Activated CD4-positive, alpha-beta T cell treated with anti-CD3 and anti-CD28 coated beads, Interleukin-2, amount 10 ng/mL, durations not matched to agents 24 days and 14 days (primary cell): Measurements from ENCODE around the gene EEF1B2. TPM values are rescaled to one million over a fixed set of nuclear protein-coding genes. Genes with fewer than 3 reads are reported as not detected.
"Not testable (repeated sequence)": the region's sequence is repeated elsewhere in the genome, so short reads cannot be mapped to it uniquely, and the experiment has no call there.

Experiments
- DNase-seq: peaks from one replicate; pipeline ENCODE4 v3.0.0; 2022
- H3K27ac Mint-ChIP-seq: one replicate; pipeline ENCODE4 v1.8.0; 2022; ENCODE audit warnings: mild to moderate bottlenecking, mixed read lengths
- H3K27me3 Mint-ChIP-seq: one replicate; pipeline ENCODE4 v1.8.0; 2022; ENCODE audit warnings: mixed read lengths
- H3K36me3 Mint-ChIP-seq: one replicate; pipeline ENCODE4 v1.8.0; 2022; ENCODE audit warnings: low read depth, mild to moderate bottlenecking, mixed read lengths
- H3K4me1 Mint-ChIP-seq: one replicate; pipeline ENCODE4 v1.8.0; 2021; ENCODE audit warnings: mixed read lengths
- H3K4me3 Mint-ChIP-seq: one replicate; pipeline ENCODE4 v1.8.0; 2022; ENCODE audit warnings: mild to moderate bottlenecking, moderate library complexity, mixed read lengths
- H3K9me3 Mint-ChIP-seq: one replicate; pipeline ENCODE4 v1.8.0; 2021; ENCODE audit warnings: mixed read lengths
- intact Hi-C: fragments of 100-400 bp; cut with micrococcal nuclease; formaldehyde crosslinking; loops from one replicate; pipeline ENCODE4 v1.15.1; 2023
- total RNA-seq: library from RNA; stranded (reverse); gene quantifications from 2 replicates; pipeline ENCODE4 v1.2.3, GENCODE V29; 2022

EEF1B2 gene
- total RNA-seq, result 761 and 768 TPM in 2 replicates

DNA sequence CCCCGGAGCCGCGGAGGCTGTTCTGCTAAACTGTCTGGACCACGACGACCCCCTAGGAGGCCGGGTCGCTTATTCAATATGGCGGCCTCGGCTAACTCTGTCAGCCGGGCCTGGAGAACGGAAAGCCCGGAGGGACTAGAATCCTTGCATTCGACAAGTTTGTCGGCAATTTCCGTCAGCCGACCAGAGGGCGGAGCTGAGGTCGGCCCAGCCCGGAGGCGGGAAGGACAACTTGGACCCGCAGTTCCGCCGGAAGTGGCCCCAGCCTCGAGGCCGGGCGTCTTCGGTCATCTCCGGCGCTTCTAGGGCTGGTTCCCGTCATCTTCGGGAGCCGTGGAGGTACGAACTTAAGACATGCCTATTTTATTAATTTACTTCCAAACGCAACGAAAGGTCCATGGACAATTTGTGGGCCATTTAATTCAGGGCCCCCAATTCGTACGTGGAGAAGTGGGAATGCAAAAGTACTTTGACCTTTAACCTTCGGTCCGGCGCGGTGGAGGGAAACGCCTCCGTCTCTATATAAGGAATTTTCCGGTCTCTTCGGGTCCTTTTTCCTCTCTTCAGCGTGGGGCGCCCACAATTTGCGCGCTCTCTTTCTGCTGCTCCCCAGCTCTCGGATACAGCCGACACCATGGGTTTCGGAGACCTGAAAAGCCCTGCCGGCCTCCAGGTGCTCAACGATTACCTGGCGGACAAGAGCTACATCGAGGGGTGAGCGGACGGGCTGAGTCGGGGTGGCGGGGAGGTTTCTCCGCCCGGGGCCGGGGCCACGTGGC lies at the start of gene EEF1B2, which contains the start of gene NDUFS1:
TSS of gene EEF1B2 (plus strand) at position 550 of the 779 bp plus-strand sequence. CDS start at position 635, 85 bp downstream.
TSS of gene NDUFS1 (minus strand) at position 99 of the 779 bp plus-strand sequence. CDS start 5,766 bp downstream, outside the sequence.
- peaks cover 38% of the 10 kb centered on the region for H3K4me1 Mint-ChIP-seq
- H3K9me3 Mint-ChIP-seq, result no peaks in the 10 kb centered on the region
- no peaks in the 10 kb centered on the region for H3K27me3 Mint-ChIP-seq
- H3K27ac Mint-ChIP-seq, result peak within 1 kb of the TSS; percentile 99
- peak; percentile 99 for DNase-seq
- H3K36me3 Mint-ChIP-seq, result peaks cover 58% of the 10 kb centered on the region
- peak within 1 kb of the TSS; percentile 97 for H3K4me3 Mint-ChIP-seq
- intact Hi-C loops, result loop anchor here (1.0 to 5.0 kb wide), 5 partner anchors 73 to 605 kb away; partner anchors contain the start of genes ADAM23, FASTKD2, INO80D and MDH1B

DNA sequence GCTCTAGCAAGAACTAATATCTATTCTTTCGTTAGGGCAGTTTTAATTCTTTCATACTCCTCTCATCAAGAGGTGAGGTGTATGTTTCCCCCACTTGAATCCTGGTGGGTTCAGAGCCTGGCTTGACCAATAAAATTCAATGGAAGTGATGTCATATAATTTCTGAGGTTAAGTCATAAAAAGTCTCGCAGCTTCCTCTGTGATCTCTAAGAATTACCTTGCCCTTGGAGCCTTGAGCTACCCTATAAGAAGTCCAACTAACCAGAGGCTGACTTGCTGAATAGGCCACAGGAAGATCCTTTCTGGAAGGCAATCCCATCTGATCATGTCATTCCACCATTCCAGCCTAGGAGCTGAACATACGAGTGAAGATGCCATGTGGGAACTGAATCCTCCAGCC lies 47.6 kb upstream of the EEF1B2 start:
- peaks cover 19% of the 10 kb centered on the region for H3K36me3 Mint-ChIP-seq
- H3K4me1 Mint-ChIP-seq, result no peaks in the 10 kb centered on the region
- intact Hi-C loops, result no loop called here
- H3K27me3 Mint-ChIP-seq, result no peaks in the 10 kb centered on the region
- H3K4me3 Mint-ChIP-seq, result no peak overlapping the region
- H3K9me3 Mint-ChIP-seq, result no peaks in the 10 kb centered on the region
- H3K27ac Mint-ChIP-seq, result no peak overlapping the region
- DNase-seq, result no peak

DNA sequence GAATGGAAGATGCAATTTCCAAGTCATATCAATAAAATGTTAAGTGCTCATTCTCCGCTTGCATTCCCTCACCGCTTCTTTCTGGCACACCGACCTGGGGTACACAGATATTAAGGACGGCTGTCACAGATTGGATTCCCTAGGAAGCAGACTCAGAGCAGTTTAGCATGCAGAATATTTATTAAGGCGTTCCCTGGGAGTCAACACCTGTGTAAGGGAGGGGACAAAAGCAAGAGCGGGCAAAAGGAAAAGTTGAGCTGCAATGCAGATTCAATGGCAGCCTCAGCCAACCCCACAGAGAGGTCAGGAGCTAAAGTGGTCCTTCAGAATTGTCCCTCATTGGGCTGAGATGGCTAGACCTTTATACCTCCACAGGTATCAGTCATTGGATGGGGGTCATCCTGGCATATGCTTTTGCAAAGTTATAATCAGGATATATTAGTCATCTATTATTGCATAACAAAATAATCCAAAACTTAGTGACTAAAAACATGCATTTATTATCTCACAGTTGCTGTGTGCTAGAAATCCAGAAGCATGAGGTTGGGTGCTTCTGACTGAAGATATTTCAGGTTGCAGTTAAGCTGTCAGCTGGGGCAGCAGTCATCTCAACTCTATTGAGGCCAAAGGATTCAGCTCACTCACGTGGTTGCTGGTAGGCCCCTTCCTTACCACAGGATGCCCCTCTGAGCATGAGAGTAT lies 46.7 kb upstream of the EEF1B2 start:
- Mint-ChIP-seq H3K36me3 (peaks cover 21% of the 10 kb centered on the region), H3K4me1 (no peaks in the 10 kb centered on the region), H3K27ac (no peak overlapping the region), H3K4me3 (no peak overlapping the region), H3K9me3 (no peaks in the 10 kb centered on the region), H3K27me3 (no peaks in the 10 kb centered on the region)
- intact Hi-C loops, result no loop called here
- DNase-seq, result no peak

DNA sequence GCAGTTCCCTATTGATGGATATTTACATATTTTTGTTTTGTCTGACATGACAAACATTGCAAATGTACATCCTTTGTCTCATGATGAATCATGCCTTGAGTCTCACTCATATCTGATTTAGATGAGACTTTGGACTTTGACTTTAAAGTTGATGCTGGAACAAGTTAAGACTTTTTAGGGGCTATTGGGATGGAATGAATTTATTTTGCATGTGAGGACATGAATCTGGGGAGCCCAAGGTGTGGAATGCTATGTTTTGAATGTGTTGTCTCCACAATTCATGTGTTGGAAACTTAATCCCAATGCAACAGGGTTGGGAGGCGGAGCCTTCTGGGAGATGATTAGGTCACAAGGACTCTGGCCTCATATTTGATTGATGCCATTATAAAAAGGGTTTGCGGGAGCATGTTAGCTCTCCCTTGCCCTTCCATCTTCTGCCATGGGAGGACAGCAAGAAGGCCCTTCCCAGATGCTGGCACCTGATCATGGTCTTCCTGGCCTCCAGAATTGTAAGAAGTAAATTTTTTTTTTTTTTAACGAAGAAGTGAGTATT lies 44.6 kb upstream of the EEF1B2 start:
- no peak for DNase-seq
- peaks cover 30% of the 10 kb centered on the region for H3K36me3 Mint-ChIP-seq
- H3K27ac Mint-ChIP-seq, result no peak overlapping the region
- peaks cover 2% of the 10 kb centered on the region for H3K9me3 Mint-ChIP-seq
- no peak overlapping the region for H3K4me3 Mint-ChIP-seq
- H3K27me3 Mint-ChIP-seq, result no peaks in the 10 kb centered on the region
- no peaks in the 10 kb centered on the region for H3K4me1 Mint-ChIP-seq
- intact Hi-C loops, result no loop called here

DNA sequence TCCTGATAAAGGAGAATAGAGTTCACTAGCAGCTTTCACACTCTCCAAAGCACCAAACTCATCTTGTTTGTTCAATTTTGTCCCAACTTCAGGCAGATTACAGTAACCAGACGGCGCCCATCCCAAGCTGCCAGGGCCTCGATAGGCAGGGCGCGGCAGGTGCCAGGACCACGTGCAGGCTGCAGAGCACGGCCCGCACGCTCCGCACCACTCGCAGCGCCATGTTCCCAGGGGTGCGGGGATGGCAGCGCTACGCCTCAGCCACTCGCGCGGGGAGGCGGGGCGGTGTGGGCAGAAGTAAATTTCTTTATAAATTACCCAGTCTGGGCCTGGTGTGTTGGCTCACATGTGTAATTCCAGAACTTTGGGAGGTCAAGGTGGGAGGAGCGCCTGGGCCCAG lies 43.4 kb upstream of the EEF1B2 start:
- peaks cover 41% of the 10 kb centered on the region for H3K36me3 Mint-ChIP-seq
- intact Hi-C loops, result no loop called here
- no peaks in the 10 kb centered on the region for H3K27me3 Mint-ChIP-seq
- no peak for DNase-seq
- peaks cover 10% of the 10 kb centered on the region for H3K9me3 Mint-ChIP-seq
- H3K4me3 Mint-ChIP-seq, result no peak overlapping the region
- H3K27ac Mint-ChIP-seq, result no peak overlapping the region
- H3K4me1 Mint-ChIP-seq, result no peaks in the 10 kb centered on the region

DNA sequence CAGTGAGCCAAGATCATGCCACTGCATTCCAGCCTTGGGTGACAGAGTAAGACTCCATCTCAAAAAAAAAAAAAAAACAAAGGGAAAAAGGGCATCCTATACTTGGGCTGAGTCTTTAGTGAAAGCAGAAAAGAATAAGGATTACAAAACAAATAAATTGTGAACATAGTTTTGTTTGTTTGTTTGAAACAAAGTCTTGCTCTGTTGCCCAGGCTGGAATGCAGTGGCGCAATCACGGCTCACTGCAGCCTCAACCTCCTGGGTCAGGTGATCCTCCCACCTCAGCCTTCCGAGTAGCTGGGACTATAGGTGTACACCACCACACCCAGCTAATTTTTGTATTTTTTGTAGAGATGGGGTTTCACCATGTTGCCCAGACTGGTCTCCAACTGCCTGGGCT lies 37.1 kb upstream of the EEF1B2 start:
- Mint-ChIP-seq H3K36me3 (peaks cover 55% of the 10 kb centered on the region), H3K9me3 (peaks cover 10% of the 10 kb centered on the region)
- H3K4me3 Mint-ChIP-seq, H3K27me3 Mint-ChIP-seq, H3K27ac Mint-ChIP-seq, H3K4me1 Mint-ChIP-seq, intact Hi-C loops, DNase-seq: not testable (repeated sequence)

DNA sequence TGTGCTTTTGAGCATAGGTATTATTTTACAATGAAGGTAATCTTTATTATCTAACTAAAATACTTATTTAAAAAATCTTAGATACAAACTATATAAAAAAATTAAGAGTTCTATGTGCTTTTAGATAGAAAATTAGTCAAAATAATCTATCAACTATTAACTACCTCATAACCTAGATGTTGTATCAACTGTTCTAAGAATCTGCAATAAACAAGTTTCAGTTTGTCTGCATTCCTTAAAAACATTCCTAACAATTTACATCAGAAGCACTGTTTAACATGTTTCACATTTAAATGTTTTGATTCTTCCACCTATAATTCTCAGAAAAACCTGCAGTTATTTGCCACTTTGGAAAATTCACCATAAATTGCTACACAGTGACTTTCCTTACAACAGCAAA lies 33.8 kb upstream of the EEF1B2 start:
- Mint-ChIP-seq H3K4me3 (no peak overlapping the region), H3K27ac (no peak overlapping the region), H3K9me3 (peaks cover 3% of the 10 kb centered on the region), H3K27me3 (no peaks in the 10 kb centered on the region), H3K36me3 (peaks cover 54% of the 10 kb centered on the region), H3K4me1 (no peaks in the 10 kb centered on the region)
- intact Hi-C loops, result no loop called here
- no peak for DNase-seq

DNA sequence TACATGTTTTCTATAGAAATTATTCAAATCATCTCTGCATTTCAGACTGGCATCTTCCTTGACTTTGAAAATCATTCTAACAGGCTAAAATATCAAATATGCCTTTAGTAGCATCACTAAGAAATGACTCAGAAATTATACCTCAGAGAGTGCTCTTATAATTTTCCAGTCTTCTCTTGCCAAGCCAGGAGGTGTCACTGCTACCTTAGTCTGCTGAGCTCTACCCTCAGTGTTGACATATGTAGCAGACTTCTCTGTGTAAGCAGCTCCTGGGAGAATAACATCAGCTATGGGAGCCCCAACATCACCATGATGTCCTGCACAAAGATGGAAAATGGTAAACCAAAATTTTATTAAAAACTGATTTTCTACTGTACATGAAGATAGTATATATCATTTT lies 32.0 kb upstream of the EEF1B2 start:
- no peak overlapping the region for H3K4me3 Mint-ChIP-seq
- H3K9me3 Mint-ChIP-seq, result no peaks in the 10 kb centered on the region
- no peak overlapping the region for H3K27ac Mint-ChIP-seq
- DNase-seq, result no peak
- intact Hi-C loops, result no loop called here
- H3K36me3 Mint-ChIP-seq, result peaks cover 38% of the 10 kb centered on the region
- no peaks in the 10 kb centered on the region for H3K4me1 Mint-ChIP-seq
- no peaks in the 10 kb centered on the region for H3K27me3 Mint-ChIP-seq

DNA sequence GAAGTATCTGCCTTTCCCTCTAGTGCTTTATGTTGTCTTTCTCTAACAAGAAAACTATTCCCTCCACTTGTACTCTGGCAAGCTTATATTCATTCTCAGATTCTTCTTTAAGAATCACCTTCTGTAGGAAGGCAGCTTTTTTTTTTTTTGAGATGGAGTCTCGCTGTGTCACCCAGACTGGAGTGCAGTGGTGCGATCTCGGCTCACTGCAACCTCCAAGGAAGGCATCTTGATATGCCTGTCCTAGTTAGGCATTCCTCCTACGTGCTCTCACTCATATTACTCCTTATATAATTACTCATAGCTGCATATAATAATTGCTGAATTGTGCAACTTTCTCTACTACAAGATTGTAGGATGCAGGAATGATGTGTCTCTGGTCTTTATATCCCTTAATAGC lies 16.2 kb upstream of the EEF1B2 start:
- no peak for DNase-seq
- H3K4me1 Mint-ChIP-seq, result no peaks in the 10 kb centered on the region
- intact Hi-C loops, result no loop called here
- H3K27ac Mint-ChIP-seq, result no peak overlapping the region
- no peaks in the 10 kb centered on the region for H3K9me3 Mint-ChIP-seq
- peaks cover 47% of the 10 kb centered on the region for H3K36me3 Mint-ChIP-seq
- no peak overlapping the region for H3K4me3 Mint-ChIP-seq
- H3K27me3 Mint-ChIP-seq, result no peaks in the 10 kb centered on the region

DNA sequence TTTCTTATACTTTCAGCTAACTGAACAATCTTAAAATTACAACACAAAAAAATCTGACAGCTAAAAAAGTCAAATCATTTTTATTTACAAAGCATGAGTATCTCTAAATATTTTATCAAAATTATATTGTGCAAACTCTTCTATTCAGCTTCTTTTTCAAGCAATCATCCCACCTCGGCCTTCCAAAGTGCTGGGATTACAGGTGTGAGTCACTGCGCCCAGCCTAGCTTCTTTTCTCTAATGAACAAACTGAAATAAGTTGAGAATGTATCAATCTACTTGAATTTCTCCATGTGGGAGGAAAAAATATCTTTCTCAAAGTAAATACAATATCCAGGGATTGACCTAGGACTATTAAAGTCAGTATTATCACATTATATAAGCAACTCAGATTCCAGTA lies 15.3 kb upstream of the EEF1B2 start:
- DNase-seq, result no peak
- no peaks in the 10 kb centered on the region for H3K27me3 Mint-ChIP-seq
- no peak overlapping the region for H3K4me3 Mint-ChIP-seq
- no peaks in the 10 kb centered on the region for H3K4me1 Mint-ChIP-seq
- intact Hi-C loops, result no loop called here
- H3K9me3 Mint-ChIP-seq, result no peaks in the 10 kb centered on the region
- H3K36me3 Mint-ChIP-seq, result peaks cover 48% of the 10 kb centered on the region
- H3K27ac Mint-ChIP-seq, result no peak overlapping the region

DNA sequence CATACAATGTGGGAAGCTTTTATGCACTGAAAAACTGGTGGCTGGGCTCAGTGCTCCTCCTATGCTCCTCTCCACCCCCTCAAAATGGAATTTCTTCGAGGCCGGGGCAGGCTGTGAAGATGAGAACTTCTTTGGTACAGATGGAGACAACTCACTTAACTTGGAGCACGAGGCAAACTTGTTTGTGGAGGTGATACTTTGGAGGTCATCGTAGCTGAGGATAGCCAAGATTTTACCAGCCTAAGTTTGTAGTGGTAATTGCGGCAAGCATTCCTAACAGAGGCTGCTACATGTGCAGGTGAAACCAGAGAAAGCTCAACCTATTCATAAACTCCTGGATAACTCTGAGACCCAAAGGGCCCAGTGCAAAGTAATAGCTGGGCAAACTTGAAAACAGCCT lies 14.0 kb upstream of the EEF1B2 start:
- DNase-seq, result no peak
- Mint-ChIP-seq H3K36me3 (peaks cover 52% of the 10 kb centered on the region), H3K27ac (no peak overlapping the region), H3K9me3 (no peaks in the 10 kb centered on the region), H3K4me3 (no peak overlapping the region), H3K27me3 (no peaks in the 10 kb centered on the region), H3K4me1 (peaks cover 8% of the 10 kb centered on the region)
- intact Hi-C loops, result no loop called here

DNA sequence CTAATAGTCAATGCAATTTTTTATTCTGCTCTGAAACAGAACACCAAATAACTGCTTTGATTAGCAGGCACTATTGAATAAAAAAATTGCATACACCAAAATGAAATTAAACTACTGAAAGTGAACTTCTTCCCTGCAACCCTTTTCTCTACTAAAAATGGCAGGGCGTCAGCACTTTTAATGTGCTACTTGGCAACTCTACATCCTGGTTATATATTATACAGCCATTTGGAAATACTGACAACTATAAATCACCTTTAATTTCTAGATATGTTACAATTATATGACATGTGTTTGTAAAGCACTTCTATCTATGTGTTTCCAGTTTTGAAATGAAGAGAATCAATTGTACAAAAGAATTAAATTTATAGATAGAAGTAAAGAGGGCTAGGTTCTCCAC lies 10.4 kb upstream of the EEF1B2 start:
- peaks cover 19% of the 10 kb centered on the region for H3K4me1 Mint-ChIP-seq
- H3K36me3 Mint-ChIP-seq, result peaks cover 44% of the 10 kb centered on the region
- no peak for DNase-seq
- H3K27me3 Mint-ChIP-seq, result no peaks in the 10 kb centered on the region
- intact Hi-C loops, result no loop called here
- no peak overlapping the region for H3K4me3 Mint-ChIP-seq
- no peak overlapping the region for H3K27ac Mint-ChIP-seq
- H3K9me3 Mint-ChIP-seq, result no peaks in the 10 kb centered on the region

DNA sequence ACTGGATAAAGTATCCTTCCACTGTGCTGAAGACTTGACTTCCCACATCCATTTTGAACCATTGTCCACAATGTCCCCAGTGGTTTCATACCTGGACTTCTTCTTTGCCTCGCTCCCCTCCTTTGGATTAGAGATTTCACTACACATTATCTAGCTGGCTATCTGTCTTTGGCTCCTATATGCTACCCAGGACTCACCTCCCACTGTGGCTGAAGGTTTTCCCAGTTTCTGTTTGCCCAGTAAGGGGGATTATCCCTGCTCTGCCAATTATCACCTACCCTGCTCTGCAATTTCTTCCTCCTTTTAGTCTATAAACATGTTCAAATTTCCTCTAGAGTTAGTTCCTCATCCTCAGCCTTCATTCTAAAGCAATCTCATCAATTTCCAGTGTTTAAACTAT lies 9.5 kb upstream of the EEF1B2 start:
- no peaks in the 10 kb centered on the region for H3K9me3 Mint-ChIP-seq
- H3K4me3 Mint-ChIP-seq, result no peak overlapping the region
- DNase-seq, result no peak
- peaks cover 40% of the 10 kb centered on the region for H3K36me3 Mint-ChIP-seq
- intact Hi-C loops, result no loop called here
- no peaks in the 10 kb centered on the region for H3K27me3 Mint-ChIP-seq
- H3K27ac Mint-ChIP-seq, result no peak overlapping the region
- H3K4me1 Mint-ChIP-seq, result peaks cover 20% of the 10 kb centered on the region

DNA sequence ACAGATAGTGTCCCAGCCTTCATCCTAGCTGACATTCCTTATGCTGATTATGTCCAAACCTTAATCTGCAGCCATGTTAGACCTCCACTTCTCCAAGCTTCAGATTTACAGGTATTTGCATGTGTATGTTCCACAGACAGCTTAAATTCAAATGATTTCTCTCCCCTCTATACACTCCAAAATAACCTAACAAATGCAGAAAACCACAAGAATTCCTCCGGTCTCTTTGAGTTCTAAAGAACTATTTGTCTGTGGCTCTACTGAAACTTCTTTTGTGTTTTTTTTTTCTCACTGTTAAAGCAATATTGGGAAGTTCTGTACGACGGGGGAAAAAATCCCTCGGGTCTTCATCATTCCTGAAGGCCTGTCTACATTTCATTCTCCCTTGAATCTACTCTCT lies 9.1 kb upstream of the EEF1B2 start:
- no peak overlapping the region for H3K4me3 Mint-ChIP-seq
- peaks cover 35% of the 10 kb centered on the region for H3K36me3 Mint-ChIP-seq
- no peaks in the 10 kb centered on the region for H3K9me3 Mint-ChIP-seq
- intact Hi-C loops, result no loop called here
- no peaks in the 10 kb centered on the region for H3K27me3 Mint-ChIP-seq
- peak overlapping the region; percentile 3 for H3K27ac Mint-ChIP-seq
- no peak for DNase-seq
- peaks cover 20% of the 10 kb centered on the region for H3K4me1 Mint-ChIP-seq
